Measurements from ENCODE around the gene SOX8. TPM values are rescaled to one million over a fixed set of nuclear protein-coding genes. Genes with fewer than 3 reads are reported as not detected.

The SOX8 gene
- total RNA-seq, 2 experiments from 2014 or later = 0.10 to 0.13 TPM

GRCh38 chr16:1035066-1035415 is 53.5 kb downstream of the SOX8 start:
- Mint-ChIP-seq H3K9me3 (no peaks in the 10 kb centered on the region), H3K27ac (no peak overlapping the region), H3K36me3 (ENCODE audit: low read depth) (no peaks in the 10 kb centered on the region), H3K27me3 (no peaks in the 10 kb centered on the region), H3K4me3 (no peak overlapping the region), H3K4me1 (no peaks in the 10 kb centered on the region)
- ChIA-PET CTCF (no interaction called here), POLR2A (no interaction called here)
- no peak for DNase-seq

GRCh38 chr16:1036166-1036565 is 54.6 kb downstream of the SOX8 start:
- H3K4me1 Mint-ChIP-seq = no peaks in the 10 kb centered on the region
- ChIA-PET POLR2A (no interaction called here), CTCF (no interaction called here)
- DNase-seq = no peak
- H3K27ac Mint-ChIP-seq = no peak overlapping the region
- H3K27me3 Mint-ChIP-seq = no peaks in the 10 kb centered on the region
- no peaks in the 10 kb centered on the region for H3K36me3 Mint-ChIP-seq (ENCODE audit: low read depth)
- no peaks in the 10 kb centered on the region for H3K9me3 Mint-ChIP-seq
- H3K4me3 Mint-ChIP-seq = no peak overlapping the region

Other genes starting within 250 kb of the SOX8 start
- 10 to 100 TPM; 34.0 to 34.8 TPM for gene CIAO3, start 240.8 kb upstream of the SOX8 start, total RNA-seq
- gene MSLN, start 221.0 kb upstream of the SOX8 start, total RNA-seq = not detected
- 10 to 100 TPM; 22.2 to 22.3 TPM for gene RPUSD1, start 193.4 kb upstream of the SOX8 start, total RNA-seq
- gene CHTF18, start 193.2 kb upstream of the SOX8 start, total RNA-seq = 10 to 100 TPM; 77.6 to 80.0 TPM
- gene GNG13, start 181.0 kb upstream of the SOX8 start, total RNA-seq = not detected
- 10 to 100 TPM; 21.3 to 22.6 TPM for gene LMF1, start 10.8 kb upstream of the SOX8 start, total RNA-seq
- not detected for gene SSTR5, start 91.0 kb downstream of the SOX8 start, total RNA-seq
- gene C1QTNF8, start 114.5 kb downstream of the SOX8 start, total RNA-seq = not detected
- under 1 TPM; 0.58 to 0.83 TPM for gene CACNA1H, start 171.3 kb downstream of the SOX8 start, total RNA-seq
- not detected for gene TPSG1, start 243.5 kb downstream of the SOX8 start, total RNA-seq
- gene TPSB2, start 248.4 kb downstream of the SOX8 start, total RNA-seq = not detected